Activated naive CD8-positive, alpha-beta T cell treated with anti-CD3 and anti-CD28 coated beads, Interleukin-2, amount 50 U/mL, for 16 hours (primary cell): Measurements from ENCODE around the gene ENO3.

Experiments
- DNase-seq: peaks from one replicate; pipeline ENCODE4 v3.0.0-alpha.2; 2020; ENCODE audit warnings: low read depth, low spot score

Gene ENO3

GRCh38 chr17:4972752-4973151 is 21.8 kb downstream of the ENO3 start:
- no peak for DNase-seq

DNA sequence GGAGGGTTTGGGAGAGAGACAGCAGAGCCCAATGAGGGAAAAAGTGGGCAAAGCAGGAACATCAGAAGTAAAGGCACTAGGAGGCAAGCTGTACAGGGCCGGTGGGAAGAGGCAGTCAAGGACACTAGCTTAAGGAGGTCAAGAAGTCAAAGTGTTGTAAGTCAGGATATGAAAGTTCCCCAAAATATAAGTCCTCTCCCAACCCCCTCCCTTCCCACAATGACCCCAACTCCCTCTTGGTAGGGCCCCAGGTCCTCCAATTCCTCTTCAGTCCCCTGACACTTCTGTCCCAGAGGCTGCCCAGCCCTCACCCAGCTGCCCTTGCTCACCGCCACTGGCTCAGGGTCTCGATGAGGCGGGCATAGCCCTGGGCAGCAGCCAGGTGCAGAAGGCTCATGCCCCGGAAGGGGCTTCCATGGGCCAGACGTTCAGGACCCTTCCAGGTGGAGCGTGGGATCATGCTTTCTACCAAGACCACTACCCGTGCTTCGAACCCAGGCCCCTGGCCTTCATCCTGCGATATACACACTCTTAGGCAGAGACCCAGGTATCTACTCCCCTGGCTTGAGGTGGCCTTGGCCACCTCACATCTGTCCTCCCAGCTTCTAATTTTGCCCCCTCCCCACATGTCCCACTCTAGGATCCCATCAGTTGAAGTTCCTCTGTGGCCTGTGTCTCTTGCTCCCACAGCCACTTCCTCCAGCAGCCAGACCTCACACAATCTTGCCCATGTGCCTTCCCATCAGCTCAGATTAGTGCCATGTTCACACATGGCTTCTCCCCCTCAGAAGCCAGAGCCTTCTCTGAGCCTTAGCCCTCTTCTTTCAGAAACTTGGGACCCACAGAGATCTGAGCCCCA is 22.6 kb downstream of the ENO3 start:
- no peak for DNase-seq

DNA sequence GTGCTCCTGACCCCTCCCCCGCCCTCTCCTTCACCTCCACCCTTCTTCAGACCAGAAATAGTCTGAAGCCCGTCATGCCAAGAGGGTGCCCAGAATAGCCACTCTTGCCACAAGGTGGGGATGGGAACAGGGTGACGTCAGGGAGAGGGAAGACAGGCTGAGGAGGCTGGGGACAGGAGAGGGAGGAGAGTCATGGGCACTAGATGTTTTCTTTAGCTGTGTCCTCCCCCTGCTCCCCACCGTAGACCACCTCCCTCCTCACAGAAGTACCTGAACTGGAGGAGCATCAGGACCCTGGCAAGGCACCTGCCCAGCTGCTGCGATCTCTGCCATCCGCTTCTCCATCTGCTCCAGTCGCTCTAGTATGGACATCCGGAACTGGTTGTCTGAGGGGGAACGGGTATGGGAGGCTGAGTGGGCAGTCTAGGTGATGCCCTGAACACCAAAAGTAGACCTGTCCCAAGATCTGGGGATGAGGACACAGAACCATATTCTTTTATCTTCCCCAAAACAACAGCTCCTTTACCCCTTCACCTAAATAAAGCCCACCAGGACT is 23.3 kb downstream of the ENO3 start:
- no peak for DNase-seq

- DNase-seq = no peak
These were observed 27.8 kb downstream of the ENO3 start for GRCh38 chr17:4978726-4979125.

DNA sequence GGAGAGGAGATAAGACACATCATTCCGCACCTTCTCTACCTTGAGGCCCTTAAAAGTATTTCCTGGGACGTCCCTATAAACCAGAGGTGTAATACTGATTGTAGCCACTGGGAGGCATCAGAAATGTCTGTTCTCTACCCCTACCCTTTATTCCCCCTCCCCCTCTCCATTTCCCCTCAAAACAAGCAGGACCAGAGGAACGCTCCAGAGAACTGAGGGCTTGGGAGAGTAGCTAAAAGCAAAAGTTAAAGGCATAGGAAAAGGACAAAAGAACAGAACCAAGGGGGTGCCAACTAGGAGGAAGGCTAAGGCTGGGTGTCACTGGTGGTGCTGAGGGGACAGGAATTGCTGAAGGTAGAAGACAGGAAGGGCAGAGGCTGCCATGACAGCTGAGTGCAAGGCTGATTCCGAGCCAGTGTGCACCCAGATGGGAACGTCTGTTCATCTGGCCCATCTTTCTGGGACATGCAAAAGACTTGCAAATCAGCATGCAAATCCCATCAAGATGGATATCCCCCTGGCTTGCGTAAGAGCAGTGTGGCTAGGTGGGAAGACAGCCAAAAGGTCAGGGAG is 29.8 kb downstream of the ENO3 start:
- no peak for DNase-seq

DNA sequence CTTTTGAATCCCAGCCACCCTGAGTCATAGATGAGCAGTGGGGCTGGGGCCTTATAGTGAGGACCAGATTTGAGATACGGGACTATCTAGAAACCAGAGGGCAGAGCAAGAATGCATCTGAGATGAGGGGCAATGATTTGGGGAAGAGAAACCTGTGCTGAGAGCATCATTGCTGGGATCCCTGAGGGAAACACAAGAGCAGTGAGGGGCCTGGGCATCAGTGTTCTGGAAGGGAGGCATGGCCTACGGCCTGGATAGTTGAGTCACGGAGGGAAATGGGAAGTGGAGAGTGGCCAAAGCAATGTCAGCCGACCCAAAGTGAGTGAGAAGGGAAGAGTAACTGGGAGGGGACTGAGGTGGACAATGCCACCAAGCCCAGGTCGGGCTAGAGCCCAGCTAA is 31.4 kb downstream of the ENO3 start:
- DNase-seq = no peak

- no peak for DNase-seq
These were observed 35.5 kb downstream of the ENO3 start for GRCh38 chr17:4986403-4986802.

- DNase-seq = peak; percentile 76
These were observed 36.2 kb downstream of the ENO3 start, which contains the start of gene CAMTA2 for GRCh38 chr17:4986951-4987766. TSS of gene CAMTA2 (minus strand) at chr17:4987675. CDS start at chr17:4986222, 1,453 bp downstream.

GRCh38 chr17:4987767-4988567 is 37.0 kb downstream of the ENO3 start:
- no peak for DNase-seq

DNA sequence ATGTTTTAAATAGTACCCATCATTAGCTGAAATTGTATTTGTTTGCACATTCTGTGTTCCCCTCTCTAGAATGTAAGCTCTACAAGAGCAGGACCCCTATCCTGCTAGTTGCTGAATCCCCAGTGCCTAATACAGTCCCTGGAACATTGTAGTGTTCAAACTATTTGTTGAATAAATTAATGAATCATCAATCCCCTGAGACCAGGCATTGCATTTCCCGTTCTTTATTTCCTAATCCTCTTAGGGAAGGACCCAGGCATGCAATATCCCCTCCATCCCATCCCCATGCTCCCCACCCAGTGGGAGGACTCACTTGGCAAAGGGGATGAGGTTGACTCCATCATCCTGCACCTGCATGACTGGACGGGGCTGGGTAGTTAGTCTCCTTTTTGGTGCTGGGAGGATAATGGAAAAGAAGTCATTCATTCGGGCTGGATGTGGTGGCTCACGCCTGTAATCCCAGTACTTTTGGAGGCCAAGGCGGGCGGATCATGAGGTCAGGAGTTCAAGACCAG is 43.2 kb downstream of the ENO3 start:
- DNase-seq = no peak

DNA sequence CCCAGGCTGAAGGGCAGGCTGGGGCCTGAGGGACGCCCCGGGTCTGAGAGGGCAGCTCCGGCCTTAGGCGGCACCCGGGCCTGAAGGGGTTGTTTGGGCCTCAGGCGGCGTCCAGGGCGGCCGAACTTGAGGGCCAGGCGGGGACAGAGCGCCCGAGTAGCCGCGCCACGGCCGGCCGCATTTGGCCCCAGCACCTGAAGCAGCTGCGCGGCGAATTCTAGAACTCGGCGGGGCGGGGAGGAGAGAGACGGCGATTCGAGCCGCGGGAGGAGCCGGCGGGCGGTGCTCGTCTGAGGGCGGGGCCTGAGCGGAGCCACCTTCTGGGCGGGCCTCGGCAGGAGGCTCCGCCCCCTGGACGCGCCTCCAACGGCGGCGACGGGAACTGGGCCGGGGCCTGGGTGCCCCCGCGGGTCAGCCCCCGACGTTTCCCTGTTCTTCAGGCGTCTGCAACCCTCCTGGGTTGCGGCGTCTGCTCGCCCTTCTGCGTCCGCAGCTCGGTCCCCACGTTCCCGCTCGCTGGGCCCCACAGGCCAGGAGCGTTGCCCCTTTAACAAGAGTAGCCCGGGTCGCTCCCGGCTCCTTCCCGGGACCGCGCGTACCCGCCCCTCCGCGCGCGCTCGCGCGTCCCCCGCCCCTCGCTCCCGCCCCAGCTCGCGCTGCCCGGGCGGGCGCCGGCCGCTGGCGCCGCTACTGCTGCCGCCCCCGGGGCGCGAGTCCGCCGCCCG is 46.5 kb downstream of the ENO3 start, which contains the start of the genes INCA1 and KIF1C:
Gene INCA1, minus strand, starts transcription at position 221 of the 725 bp plus-strand sequence. CDS start 3,085 bp downstream, outside the sequence.
Gene KIF1C, plus strand, starts transcription at position 649 of the 725 bp plus-strand sequence. CDS start 2,297 bp downstream, outside the sequence.
- peak; percentile 72 for DNase-seq

GRCh38 chr17:4998027-4998731 is 47.3 kb downstream of the ENO3 start:
- no peak for DNase-seq

- DNase-seq = no peak
These were observed 48.0 kb downstream of the ENO3 start for GRCh38 chr17:4998732-4999429.

GRCh38 chr17:4999430-5000093 is 48.6 kb downstream of the ENO3 start:
- no peak for DNase-seq

- DNase-seq = no peak
These were observed 49.3 kb downstream of the ENO3 start for GRCh38 chr17:5000237-5000639.

DNA sequence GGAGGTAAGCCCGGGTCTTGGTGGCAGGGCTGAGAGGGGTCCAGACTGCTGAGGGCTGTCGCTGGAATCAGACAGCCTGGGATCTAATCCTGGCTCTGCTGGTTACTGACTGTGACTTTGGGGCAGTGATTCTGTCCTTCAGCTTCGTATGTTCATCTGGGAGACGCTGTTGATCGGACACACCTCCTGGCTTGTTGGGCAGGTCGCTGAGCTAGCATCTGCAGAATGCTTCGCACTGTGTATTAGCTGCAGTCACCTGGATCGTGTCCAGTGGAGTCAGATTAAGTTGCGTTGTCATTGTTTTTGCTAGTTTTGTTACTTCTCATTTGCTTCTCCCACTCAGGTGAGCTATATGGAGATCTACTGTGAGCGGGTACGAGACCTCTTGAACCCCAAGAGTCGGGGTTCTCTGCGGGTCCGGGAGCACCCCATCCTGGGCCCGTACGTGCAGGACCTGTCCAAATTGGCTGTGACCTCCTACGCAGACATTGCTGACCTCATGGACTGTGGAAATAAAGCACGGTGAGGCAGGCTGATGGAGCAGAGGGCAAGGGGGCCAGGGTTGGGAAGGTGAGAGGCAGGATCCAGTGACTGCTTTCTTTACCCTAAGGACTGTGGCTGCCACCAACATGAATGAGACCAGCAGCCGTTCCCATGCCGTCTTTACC is 51.3 kb downstream of the ENO3 start:
- DNase-seq = no peak

GRCh38 chr17:5003214-5003867 is 52.4 kb downstream of the ENO3 start:
- DNase-seq = no peak
